Hindlimb muscle (tissue), 1 donor: Measurements from ENCODE around the gene CRYAB. TPM values are rescaled to one million over a fixed set of nuclear protein-coding genes. Genes with fewer than 3 reads are reported as not detected.

Experiments used
- DNase-seq: peaks from one replicate; pipeline ENCODE4 v3.0.0-alpha.2; 2013
- polyA plus RNA-seq: library from polyadenylated mRNA; unstranded; fragments of 120-200 nt; gene quantifications from one replicate; pipeline ENCODE4 v1.2.1, GENCODE V29; 2013; ENCODE audit not compliant: insufficient read length

CRYAB gene, protein sequence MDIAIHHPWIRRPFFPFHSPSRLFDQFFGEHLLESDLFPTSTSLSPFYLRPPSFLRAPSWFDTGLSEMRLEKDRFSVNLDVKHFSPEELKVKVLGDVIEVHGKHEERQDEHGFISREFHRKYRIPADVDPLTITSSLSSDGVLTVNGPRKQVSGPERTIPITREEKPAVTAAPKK
- polyA plus RNA-seq: 619 TPM

DNA sequence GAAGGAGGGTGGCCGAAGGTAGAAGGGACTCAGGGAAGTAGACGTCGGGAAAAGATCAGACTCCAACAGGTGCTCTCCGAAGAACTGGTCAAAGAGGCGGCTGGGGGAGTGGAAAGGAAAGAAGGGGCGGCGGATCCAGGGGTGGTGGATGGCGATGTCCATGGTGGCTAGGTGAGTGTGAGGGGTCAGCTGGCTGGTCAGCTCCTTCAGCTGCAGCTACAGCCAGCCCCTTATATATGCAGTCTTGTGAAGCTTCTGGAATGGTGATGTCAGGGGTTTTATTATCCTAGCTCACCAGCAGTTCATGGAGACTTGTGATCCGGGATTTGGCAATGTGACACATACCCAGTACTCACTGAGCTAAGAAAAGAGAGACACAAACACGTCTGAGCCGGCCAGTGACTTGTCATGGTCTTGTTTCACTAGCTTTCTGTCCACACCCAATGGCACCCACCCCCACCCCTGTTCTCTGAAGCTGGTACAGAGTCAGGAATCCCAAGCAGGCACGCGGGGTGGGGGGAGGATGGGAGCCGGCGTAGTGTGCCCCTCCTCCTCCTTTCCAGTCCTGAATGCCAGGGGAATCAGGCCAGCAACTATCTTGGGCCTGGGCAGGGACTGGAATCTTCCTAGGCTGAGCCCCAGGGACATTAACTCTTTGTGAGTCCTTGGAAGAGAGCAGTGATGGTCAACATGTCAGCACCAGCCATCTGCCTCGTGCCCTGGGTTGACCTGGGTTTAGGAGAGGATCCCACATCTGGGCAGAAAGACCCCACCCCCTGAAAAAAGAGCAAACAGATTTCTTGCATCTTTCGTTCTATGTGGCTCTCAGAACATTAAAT lies at the start of gene CRYAB:
Gene CRYAB (minus strand): TSS at position 208 of the 839 bp plus-strand sequence. CDS start 46 bp downstream, at position 162.
- peak; percentile 84 for DNase-seq

DNA sequence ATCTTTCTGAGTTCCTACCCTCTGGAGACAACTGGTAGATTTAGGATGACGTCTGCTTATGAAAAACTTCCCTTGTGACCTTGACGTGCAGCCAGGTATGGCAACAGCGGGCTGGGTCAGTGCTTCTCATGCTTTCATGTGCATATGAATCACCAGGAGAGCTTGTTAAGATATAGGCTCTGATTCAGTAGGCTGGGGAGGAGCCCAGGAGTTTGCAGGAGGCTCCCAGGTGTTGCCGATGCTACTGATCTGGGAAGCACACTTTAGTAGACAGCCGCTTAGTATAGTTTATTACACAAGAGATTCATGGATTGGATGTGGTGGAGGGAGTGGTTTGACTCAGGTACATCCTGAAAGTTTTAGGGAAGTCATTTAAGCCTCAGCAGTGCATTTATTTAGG lies 49.3 kb upstream of the CRYAB start:
- DNase-seq: no peak

DNA sequence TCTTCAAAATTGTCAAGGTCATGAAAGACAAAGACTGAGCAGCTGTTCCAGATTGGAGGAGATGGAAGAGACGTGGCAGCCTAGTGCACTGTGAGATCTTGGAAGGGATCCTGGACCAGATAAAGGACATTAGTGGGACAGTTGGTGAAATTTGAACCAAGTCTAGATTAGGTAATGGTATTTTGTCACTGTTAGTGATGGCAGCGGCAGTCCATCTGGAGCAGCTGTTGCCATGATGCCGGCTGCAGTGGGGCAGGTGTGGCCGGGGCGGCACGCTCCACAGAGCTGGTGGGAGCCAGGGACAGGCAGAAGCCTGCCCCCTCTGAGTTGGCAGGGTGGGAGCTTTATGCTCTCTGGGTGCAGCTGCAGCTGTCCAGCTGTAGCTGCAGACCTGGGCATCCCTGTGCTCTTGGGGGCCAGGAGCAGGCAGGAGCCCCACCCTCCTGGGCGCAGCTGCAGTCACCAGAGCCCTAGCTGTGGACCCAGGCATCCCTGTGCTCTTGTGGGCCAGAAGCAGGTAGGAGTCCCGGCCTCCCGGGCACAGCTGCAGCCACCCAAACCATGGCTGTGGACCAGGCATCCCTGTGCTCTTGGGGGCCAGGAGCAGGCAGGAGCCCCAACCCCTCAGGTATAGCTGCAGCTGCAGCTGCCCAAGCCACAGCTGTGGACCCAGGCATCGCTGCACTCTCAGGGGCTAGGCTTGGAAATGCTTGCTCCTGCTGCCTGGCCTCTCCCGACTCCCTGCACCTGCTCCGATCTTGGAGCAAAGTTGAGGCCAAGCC lies 46.3 kb upstream of the CRYAB start:
- no peak for DNase-seq

DNA sequence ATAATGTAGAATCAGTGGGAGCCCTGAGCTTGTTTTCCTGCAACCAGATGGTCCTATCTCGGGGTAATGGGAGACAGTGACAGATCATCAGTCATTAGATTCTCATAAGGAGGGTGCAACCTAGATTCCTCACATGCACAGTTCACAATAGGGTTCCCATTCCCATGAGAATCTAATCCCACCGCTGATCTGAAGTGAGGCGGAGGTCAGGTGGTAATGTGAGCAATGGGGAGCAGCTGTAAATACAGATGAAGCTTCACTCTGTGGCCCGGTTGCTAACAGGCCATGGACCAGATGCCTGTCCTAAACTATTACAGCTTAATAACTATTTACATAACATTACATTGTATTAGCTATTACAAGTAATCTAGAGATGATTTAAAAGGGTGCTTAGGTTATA lies 42.6 kb upstream of the CRYAB start:
- DNase-seq: no peak

DNA sequence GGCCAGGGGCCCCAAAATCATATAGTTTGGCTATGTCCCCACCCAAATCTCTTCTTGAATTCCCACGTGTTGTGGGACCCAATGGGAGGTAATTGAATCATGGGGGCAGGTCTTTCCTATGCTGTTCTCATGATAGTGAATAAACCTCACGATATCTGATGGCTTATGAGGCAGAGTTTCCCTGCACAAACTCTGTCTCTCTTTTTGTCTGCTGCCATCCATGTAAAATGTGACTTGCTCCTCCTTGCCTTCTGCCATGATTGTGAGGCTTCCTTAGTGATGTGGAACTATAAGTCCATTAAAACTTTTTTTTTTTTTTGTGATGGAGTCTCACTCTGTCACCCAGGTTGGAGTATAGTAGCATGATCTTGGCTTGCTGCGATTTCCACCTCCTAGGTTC lies 40.0 kb upstream of the CRYAB start:
- no peak for DNase-seq

DNA sequence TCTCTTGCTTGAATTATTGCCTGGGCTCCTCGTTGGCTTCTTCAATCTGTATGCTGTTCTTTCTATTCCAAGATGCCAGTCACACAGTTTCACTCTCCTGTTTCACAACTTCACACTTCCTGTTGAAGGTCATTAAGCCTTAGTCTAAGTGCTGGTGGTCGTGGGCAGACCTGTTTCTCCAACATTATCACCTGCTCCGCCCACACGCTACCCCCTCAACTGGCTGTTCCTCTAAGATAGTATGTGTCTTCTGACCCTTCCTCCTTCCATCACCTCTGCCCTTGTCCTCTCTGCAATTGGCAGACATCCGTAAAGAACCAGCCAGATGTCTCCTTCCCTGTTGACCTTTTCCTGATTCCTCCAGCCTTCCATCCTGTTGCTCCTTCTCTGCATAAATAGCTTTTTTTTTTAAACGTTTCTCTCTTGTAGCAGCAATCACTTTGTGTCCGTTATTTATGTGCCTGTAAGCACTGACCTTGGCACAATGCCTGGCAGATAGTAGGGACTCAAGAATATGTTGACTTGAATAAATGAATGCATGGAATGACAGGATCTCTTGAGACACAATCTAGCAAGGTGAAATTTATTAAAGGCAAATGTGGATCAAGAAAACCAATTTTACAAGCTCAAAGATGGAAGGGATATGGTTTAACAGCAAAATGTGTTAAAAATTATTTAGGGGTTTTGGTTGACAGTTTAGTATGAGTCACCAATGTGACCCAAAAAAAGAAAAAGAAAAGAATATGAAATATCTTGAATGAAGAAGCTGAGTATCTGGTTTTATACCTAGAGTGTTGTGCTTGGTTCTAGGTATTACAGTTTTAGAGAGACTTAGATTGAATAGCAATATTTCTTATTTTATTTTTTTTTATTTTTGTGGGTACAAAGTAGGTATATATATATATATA lies 38.2 kb upstream of the CRYAB start:
- no peak for DNase-seq

DNA sequence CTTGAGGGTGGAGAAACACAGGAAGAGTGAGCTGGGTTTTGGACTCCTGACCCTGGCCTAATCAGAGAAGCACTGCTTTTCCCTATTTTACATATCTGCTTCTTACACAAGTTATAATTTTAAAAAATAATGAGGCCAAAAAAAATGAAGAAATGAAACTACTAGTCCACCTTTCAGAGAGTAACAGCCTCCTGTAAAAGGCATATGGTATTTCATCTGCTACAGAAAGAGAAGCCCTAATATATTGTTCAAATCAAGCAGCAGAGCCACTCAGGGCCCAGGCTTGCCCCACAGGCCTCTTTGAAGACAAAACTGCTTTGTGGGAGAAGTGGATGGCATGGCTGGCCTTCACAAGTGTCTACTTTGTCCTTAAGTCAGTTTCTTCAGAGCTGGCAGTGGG lies 35.6 kb upstream of the CRYAB start:
- DNase-seq: no peak

DNA sequence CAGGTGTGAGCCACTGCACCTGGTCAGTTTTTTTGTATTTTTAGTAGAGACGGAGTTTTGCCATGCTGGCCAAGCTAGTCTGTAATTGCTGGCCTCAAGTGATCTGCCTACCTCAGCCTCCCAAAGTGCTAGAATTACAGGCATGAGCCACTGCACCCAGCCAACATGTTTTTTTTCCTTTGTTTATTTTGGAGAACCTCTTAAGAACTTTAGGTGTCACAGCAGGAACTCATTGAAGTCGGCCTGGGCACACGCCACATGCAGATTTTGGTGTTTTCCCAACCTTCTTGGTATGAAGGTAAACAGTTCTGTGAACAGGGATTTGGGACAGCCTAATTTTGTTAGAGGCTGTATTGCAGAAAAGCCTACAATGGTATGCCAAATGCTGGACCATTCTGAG lies 34.9 kb upstream of the CRYAB start:
- no peak for DNase-seq

DNA sequence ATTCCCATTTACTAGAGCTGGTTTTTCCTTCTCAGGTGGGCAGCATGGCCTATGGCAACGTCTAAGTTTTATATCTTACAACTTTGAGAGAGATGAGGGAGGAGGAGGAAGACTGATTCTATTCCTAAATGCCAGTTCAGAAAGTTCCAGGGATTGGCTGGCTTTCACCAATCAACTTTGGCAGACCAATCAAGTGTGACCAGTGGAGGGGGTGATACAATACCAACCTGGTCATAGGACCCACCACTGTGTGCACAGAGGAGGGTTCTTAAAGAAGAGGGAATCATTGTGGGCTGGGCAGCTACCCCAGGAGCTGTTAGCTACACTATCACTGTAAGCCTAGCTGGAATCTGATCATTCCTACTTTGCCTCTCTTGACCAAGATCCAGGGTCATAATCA lies 33.6 kb upstream of the CRYAB start:
- no peak for DNase-seq

DNA sequence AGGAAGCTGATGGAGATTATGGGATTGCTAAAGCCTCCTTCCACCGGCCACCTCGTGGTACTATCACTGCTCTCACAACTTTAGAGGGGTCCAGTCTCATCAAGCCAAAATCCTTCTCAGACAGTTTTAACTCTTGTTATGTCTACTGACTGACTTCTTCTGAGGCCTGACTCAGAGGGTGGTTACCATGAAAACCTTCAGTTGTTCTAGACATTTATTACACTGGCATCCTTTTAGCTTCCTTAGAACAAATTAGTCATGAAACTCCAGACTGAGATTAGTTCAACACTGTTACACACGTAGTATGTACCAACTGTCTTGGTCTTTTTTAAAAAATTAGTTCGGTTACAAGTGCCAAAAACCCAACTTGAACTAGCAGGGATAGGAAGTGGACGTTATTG lies 33.1 kb upstream of the CRYAB start:
- DNase-seq: no peak

DNA sequence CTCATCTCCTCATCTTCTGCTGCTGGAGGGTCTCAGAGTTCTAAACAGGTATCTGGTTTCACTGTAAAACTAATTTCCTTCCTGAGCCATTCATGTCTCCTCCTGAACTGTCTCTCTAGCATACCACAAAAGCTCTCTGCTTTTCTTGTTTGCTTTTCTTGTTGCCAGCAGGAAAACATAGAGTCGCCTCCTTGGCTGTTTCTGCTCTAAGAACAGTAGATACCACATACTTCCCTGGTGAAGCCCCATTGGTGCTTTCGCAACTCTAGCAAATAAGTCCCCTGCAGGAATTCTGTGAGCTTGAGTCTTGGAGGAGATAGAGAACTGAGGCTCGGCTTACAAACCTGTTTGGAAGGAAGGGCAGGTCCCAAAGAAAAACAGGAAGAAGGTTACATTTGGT lies 32.6 kb upstream of the CRYAB start:
- DNase-seq: no peak

DNA sequence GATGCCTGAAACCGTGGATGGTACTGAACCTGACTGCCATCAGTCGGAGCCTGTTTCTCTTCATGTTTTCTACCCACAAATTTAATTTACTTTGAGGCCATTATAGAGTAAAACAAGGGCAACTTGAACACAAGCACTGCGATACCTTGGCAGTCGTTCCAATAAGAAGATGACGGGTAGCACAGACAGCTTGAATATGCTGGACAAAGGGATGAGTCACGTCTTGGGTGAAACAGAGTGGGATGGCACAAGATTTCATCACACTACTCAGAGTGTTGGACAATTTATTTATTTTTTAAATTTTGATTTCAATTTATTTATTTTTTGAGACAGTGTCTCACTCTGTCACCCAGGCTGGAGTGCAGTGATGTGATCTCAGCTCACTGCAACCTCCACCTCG lies 31.3 kb upstream of the CRYAB start:
- DNase-seq: no peak

DNA sequence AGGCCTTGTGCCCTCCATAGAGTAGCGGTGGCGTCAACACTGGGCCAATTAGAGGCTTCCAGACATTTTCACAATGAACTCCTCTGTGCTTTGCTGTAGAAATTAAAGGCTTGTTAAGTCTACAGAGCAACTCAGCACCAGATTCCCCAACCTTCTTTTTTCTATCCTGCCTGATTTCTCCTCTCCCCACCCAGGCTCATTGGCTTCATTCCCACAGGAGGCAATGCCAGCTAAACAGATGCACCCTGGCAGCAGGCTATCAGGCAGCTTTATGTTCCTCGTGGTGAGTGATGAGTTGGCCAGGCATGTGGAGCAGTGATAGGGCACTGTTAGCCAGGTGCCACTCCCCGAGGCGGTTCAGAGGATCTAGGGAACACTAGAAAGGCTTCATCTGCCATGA lies 30.4 kb upstream of the CRYAB start:
- DNase-seq: peak; percentile 50

DNA sequence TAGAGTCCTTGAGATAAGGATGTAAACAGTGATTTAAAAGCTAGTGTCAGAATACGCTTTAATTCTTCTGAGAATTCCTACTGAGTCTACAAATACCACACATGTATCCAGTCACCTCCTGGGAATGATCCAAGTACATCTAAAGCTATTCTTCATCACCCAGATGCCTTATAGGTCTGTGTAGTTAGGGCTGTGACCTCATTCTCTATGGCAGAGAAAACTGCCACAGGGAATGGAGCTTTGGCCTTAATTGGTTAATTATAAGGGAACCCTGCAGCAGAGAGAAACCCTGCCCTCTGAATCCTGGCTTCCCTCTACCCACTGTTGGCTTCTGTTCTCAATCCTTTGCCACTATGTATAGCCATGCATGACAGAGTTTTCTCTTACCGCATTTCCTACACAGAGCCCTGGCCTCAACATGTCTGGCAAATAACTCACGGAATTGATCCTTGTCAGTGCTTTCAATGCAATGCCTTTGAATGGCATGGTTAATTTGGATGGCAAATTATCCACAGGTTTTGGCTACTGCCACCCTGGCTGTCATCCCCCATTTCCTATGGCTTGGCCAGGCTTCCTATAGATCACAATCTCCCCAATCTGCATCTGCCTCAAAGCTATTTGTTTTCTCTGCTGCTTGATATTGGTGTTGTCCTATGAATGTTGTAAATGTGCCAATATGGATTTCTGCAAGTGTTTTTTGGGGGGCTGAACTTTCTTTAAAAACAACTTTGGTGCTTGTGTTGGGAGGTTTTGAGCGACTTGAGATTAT lies 28.4 kb upstream of the CRYAB start:
- DNase-seq: no peak

DNA sequence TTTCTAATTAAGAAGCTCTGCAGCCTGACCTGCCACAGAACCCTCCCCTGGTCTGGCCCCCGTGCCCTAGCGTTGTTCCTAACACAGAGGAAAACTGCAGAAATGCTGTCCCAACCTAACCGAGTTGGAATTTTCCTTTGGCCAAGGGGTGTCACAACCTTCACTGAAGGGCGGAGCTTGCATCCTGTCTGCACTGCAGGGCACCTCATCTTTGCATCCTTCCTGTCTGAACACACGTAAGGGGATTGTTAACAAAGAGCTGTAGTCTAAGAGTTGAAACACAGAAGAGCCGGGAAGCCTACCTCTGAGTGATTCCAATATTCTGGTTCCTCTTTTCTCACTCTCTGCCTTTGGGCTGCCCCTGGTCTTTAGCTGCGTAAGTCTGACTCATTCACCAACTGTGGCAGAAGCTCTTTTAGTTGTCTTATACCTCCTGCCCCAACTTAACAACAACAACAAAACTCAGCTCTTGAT lies 27.2 kb upstream of the CRYAB start:
- no peak for DNase-seq

DNA sequence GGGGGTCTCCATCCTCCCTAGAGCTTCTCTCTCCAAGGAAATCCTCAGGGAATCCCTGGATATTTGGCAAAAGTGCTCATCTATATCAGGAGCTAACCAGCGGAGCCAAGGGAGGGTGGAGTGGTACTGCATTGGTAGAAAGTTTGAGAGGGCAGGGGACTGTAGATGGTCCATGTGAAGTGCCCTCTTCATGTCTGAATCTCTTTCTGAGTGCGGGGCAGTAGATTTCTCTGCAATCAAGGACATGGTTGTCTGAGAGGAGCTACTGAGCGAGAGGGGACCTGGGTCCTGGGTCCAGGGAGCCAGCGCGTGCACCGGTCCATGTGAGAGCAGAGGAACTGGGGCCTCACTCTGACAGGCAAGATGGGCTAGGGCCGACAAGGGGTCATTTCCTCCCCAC lies 26.3 kb upstream of the CRYAB start:
- DNase-seq: no peak

DNA sequence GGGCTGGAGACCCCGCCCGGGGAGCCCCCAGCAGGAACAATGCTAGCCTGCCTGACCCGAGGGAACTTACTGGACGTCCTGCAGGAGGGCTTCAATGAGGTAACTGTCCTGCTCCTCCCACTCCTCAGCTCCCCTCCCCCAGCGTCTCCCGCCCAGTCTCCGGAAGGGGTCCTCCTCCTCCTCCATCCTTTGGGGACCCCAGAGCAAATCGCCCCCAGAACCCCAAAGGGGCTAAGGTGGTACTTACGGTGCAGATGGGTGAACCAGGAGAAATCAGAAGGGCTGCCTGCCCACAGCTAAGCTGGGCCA lies 25.8 kb upstream of the CRYAB start:
- DNase-seq: no peak

DNA sequence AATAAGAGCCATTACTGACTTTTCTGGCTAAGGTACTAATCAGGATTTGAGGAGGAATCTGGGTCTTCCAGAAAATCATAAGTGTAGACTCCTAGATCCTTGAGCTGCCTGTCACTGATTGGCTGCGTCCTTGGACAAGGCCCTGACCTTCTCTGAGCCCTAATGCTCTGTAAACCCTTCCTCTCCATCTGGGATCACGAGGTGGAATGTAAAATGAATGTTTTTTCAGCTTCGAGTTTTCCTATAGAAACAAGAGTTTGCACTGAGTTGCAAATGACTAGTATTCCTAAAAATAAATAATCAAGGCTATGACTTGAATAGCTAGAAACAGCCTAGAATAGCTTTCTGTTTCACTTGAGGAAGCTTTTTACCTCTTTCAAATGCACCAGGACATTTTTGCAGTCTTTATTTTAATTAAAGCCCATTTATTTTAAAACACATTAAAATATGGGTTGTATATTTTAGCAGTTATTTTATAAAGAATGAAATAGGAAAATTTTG lies 24.5 kb upstream of the CRYAB start:
- no peak for DNase-seq

DNA sequence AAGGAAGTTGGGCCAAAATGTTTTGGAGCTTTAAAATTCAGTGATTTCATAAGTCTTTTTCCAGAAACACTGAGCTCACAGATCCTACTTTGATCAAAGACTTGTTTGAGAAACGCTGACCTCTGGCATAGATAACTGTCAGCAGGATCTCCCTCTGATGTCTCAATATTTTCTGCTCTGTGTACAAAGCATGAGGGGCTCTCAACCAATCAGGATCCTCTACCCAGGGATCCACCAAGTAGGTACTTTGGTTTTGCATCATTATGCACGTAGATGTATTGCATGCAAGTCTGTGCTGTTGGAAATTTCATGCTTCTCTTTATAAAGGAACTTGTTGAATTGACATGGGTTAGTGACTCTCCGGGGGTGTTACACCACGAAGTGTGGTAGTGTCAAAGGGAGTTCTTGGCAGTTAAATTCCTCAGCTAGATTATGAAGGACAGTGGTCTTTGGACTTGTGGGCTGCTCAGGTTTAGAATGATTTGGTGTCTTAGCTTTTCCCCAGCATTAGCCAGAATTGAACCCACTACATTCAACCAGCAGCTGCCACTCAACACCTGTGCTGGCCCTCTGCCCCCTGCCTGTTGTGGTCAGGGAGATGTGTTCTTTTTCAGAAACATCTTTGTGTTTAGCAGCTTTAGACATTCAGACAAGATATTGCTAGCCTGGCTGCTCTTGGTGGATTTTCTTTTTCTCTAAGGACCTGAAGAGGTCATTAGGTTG lies 23.9 kb upstream of the CRYAB start:
- no peak for DNase-seq

DNA sequence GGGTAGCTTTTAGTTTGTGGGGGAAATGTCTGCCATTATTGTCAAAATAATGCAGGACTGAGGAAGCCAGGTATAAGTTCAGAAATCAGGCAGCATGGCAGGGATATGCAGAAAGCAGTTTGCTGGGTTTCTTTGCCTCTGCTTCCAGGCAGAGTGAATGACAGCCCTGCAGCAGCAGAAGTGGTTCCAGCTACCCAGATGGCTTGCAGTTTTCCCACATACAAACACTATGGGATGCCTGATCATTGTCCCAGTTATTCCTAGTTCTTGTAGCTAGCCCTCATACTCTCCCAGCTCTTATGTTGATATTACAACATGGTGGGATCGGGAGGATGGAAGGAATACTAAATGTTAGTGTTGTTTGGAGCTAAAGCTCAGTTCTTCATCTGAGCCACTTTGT lies 22.7 kb upstream of the CRYAB start:
- DNase-seq: no peak

DNA sequence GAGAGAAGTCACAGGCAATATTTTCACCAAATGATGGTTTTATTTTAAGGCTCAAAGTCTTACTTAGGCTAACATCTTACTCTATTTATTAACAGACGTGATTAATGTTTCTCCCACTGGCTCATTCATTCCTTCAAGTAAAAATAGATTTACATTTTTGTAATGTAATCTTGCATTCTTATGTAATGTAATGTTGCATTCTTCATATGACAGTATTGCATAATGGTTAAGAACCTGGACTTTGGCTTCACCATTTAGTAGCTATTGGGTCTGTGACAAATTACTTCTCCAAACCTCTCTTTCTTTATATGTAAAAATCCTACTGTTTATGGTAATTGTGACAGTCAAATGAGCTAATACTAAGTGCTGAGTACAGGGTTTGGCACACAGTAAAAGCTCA lies 22.3 kb upstream of the CRYAB start:
- DNase-seq: no peak
